ENCODE results near the gene EXOC3. TPM values are rescaled to one million over a fixed set of nuclear protein-coding genes. Genes with fewer than 3 reads are reported as not detected.

EXOC3 gene
- total RNA-seq, 1 experiment from 2014 or later: 52.4 TPM

DNA sequence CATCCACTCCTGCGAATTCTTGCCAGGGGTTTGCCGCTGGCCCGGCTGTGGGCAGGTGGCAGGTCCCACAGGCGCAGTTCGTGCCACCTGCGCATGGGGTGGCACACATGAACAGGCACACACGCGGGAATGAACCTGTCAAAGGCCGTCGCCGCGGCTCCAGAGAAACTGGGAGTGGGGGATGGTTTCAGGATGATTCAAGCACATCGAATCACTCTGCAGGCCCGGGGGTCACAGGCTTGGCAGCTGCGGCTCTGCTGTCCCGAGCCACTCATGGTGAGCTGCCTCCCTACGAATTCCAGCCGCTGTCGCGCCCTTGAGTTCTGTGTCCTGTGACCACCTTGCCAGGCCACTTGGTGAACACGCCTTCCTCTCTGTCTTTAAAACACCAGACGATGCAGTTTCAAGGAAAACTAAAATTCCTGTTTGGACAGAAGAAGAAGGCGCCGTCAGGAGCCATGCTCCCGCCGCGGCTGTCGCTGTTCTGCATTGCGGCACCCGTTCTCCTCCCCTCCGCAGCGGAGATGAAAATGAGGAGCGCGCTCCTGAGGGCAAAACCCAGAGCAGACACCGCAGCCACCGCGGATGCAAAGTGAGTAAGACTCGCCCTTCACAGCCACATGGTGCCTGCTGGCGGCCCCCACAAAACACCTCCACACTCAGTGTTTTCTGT, 15.4 kb upstream of the EXOC3 start:
- ATAC-seq (no peak), DNase-seq (ENCODE audit: low read depth, low spot score) (no peak)
- H3K9ac ChIP-seq (ENCODE audit: low read length): no peak overlapping the region
- CTCF ChIA-PET: interaction anchor here (1.3 to 6.4 kb wide), 2 partner anchors 19 to 110 kb away, joined by 4 to 42 read pairs; no protein-coding TSS in a partner anchor
- no peaks in the 10 kb centered on the region for H3K79me2 ChIP-seq (ENCODE audit: insufficient read depth, low read length)
- no TSS peak for BruUV-seq (replicated peaks)
- POLR2A ChIA-PET: no interaction called here
- intact Hi-C loops (cut with micrococcal nuclease): no loop called here
- no peak overlapping the region for H3K4me2 ChIP-seq (ENCODE audit: low read length)
- H3K4me1 ChIP-seq (ENCODE audit: control insufficient read depth in 1 of 2, insufficient read depth in 2 of 2, low read length in 2 of 2): peaks cover 0 to 23% of the 10 kb centered on the region in 2 experiments; a peak in 3 of 4 replicates
- H3K9me2 ChIP-seq (ENCODE audit: insufficient read depth): no peaks in the 10 kb centered on the region
- H3K27me3 ChIP-seq (ENCODE audit: insufficient read depth, low read length): no peaks in the 10 kb centered on the region
- no peak overlapping the region for H2AFZ ChIP-seq (ENCODE audit: low read depth, low read length, poor library complexity, severe bottlenecking)
- H3K4me3 ChIP-seq (replicated peaks in 1 of 2; ENCODE audit: low read depth in 1 of 2, low read length in 2 of 2): no peak overlapping the region
- RAD21 ChIA-PET (ENCODE audit: low non-redundant PET in 1 of 2, low total read pairs in 2 of 2, uncharacterized antibody in 2 of 2, unreplicated experiment in 2 of 2): no interaction called here
- TF ChIP-seq YY1 (IDR thresholded peaks at IDR 0.05; ENCODE audit: extremely low read depth, insufficient replicate concordance, low read depth, low read length): no peak
- TF ChIP-seq SIN3A (IDR thresholded peaks at IDR 0.05; ENCODE audit: low read depth): no peak
- TF ChIP-seq, protein P1, sequence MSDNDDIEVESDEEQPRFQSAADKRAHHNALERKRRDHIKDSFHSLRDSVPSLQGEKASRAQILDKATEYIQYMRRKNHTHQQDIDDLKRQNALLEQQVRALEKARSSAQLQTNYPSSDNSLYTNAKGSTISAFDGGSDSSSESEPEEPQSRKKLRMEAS (IDR thresholded peaks at IDR 0.05): no peak
- TF ChIP-seq CEBPB (IDR thresholded peaks at IDR 0.05; ENCODE audit: low read depth): no peak
- TF ChIP-seq ELF1 (IDR thresholded peaks at IDR 0.05; ENCODE audit: borderline replicate concordance, low read depth): no peak
- TF ChIP-seq POLR2AphosphoS5 (IDR thresholded peaks at IDR 0.05; ENCODE audit: low read depth, low read length): no peak
- TF ChIP-seq RAD21 (IDR thresholded peaks at IDR 0.05; ENCODE audit: low read depth): no peak
- no peak for TF ChIP-seq EGR1 (IDR thresholded peaks at IDR 0.05; ENCODE audit: low read depth)
- no peak for TF ChIP-seq EZH2 (IDR thresholded peaks at IDR 0.05)
- no peak for TF ChIP-seq ZNF274 (IDR thresholded peaks at IDR 0.05; ENCODE audit: low read depth, low read length)
- TF ChIP-seq SP1 (IDR thresholded peaks at IDR 0.05; ENCODE audit: low read depth): no peak
- TF ChIP-seq TCF7L2 (IDR thresholded peaks at IDR 0.05; ENCODE audit: borderline replicate concordance, extremely low read depth, insufficient read depth, insufficient read length): no peak
- no peak for TF ChIP-seq POLR2A (IDR thresholded peaks at IDR 0.05; ENCODE audit: borderline replicate concordance, extremely low read depth, insufficient read depth, insufficient read length)
- TF ChIP-seq, protein P2, sequence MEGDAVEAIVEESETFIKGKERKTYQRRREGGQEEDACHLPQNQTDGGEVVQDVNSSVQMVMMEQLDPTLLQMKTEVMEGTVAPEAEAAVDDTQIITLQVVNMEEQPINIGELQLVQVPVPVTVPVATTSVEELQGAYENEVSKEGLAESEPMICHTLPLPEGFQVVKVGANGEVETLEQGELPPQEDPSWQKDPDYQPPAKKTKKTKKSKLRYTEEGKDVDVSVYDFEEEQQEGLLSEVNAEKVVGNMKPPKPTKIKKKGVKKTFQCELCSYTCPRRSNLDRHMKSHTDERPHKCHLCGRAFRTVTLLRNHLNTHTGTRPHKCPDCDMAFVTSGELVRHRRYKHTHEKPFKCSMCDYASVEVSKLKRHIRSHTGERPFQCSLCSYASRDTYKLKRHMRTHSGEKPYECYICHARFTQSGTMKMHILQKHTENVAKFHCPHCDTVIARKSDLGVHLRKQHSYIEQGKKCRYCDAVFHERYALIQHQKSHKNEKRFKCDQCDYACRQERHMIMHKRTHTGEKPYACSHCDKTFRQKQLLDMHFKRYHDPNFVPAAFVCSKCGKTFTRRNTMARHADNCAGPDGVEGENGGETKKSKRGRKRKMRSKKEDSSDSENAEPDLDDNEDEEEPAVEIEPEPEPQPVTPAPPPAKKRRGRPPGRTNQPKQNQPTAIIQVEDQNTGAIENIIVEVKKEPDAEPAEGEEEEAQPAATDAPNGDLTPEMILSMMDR (IDR thresholded peaks at IDR 0.05 in 2 of 3, conservative IDR thresholded peaks at IDR 0.05 in 1 of 3; ENCODE audit: borderline replicate concordance in 1 of 3, insufficient read depth in 1 of 3, low read depth in 2 of 3, low read length in 2 of 3): no peak
- H3K27ac ChIP-seq (ENCODE audit: low read depth, low read length): no peak overlapping the region
- H3K36me3 ChIP-seq (ENCODE audit: control insufficient read depth in 1 of 2, insufficient read depth in 2 of 2, low read length in 2 of 2): no peaks in the 10 kb centered on the region
- no peaks in the 10 kb centered on the region for H4K20me1 ChIP-seq (ENCODE audit: insufficient read depth)
- no peaks in the 10 kb centered on the region for H3K9me3 ChIP-seq (ENCODE audit: control insufficient read depth in 1 of 2, insufficient read depth in 1 of 2, low read depth in 1 of 2, low read length in 2 of 2)
